ENCODE data around the gene TP53I13. TPM values are rescaled to one million over a fixed set of nuclear protein-coding genes. Genes with fewer than 3 reads are reported as not detected.
A peak's percentile ranks its signal among the peaks of the same experiment; 100 is the strongest.

The TP53I13 gene
- total RNA-seq, 1 donor from 2014 or later: 40.2 TPM

DNA sequence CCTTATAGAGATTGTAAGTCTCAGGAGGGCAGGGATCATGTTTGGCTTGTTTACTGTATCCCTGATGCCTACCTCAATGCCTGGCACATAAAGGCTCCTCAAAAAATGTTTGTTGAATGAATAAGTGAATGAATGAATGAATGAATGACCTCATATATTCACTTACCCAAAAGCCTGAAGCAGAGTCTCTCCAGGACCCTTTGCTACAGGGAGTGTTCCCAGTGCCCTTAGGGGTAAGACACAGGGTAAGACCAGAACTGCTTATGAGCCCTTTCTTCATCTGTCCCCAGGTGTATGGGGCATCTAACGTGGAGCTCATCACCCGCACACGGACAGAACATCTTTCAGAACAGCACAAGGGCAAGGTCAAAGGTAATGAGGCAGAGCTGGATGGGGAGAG is 41.9 kb downstream of the TP53I13 start:
- H3K9me3 Mint-ChIP-seq (ENCODE audit: low read depth): no peaks in the 10 kb centered on the region
- H3K27ac Mint-ChIP-seq: no peak overlapping the region
- H3K27me3 Mint-ChIP-seq: peaks cover 27% of the 10 kb centered on the region
- H3K4me1 Mint-ChIP-seq (ENCODE audit: low read depth): no peaks in the 10 kb centered on the region
- no peak overlapping the region for H3K4me3 Mint-ChIP-seq (ENCODE audit: low read depth)
- H3K36me3 Mint-ChIP-seq (ENCODE audit: insufficient read depth): no peaks in the 10 kb centered on the region
- no peak for DNase-seq (ENCODE audit: low spot score, unreplicated experiment)
- TF ChIP-seq, protein P1, sequence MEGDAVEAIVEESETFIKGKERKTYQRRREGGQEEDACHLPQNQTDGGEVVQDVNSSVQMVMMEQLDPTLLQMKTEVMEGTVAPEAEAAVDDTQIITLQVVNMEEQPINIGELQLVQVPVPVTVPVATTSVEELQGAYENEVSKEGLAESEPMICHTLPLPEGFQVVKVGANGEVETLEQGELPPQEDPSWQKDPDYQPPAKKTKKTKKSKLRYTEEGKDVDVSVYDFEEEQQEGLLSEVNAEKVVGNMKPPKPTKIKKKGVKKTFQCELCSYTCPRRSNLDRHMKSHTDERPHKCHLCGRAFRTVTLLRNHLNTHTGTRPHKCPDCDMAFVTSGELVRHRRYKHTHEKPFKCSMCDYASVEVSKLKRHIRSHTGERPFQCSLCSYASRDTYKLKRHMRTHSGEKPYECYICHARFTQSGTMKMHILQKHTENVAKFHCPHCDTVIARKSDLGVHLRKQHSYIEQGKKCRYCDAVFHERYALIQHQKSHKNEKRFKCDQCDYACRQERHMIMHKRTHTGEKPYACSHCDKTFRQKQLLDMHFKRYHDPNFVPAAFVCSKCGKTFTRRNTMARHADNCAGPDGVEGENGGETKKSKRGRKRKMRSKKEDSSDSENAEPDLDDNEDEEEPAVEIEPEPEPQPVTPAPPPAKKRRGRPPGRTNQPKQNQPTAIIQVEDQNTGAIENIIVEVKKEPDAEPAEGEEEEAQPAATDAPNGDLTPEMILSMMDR (IDR thresholded peaks at IDR 0.05; ENCODE audit: unreplicated experiment): no peak

DNA sequence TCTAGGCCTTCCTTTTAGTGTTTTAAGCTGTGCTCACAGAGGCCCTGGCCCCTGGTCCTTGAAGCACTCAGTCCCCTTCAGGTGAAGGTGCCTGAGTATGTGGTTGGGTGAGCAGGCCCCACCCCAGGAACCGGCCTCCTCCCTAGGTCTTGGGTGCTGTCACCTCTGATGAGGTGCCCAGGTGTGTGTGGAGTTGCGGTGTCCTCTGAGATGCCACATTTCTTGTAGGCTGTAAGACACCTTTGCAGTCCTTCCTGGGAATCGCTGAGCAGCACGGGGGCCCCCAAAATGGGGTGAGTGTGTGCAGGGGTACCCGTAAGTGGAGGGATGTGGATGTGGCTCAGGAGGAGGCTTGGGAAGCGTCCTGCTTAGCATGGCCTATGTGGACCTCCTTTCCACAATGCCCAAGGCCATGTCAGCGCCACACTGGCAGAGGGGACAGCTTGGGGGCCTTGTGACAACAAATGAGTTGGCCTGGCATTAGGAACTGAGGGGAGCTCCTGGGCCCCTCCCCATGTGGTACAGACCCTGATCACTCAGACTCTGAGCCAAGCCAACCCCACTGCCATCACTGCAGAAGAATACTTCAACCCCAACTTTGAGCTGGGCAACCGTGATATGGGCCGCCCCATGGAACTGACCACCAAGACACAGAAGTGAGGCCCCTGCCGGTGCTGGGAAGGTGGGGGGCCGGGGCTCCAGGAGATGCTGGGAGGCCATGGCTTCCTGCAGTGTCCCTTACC is 43.0 kb downstream of the TP53I13 start:
- Mint-ChIP-seq H3K27me3 (peaks cover 38% of the 10 kb centered on the region), H3K36me3 (ENCODE audit: insufficient read depth) (no peaks in the 10 kb centered on the region), H3K4me1 (ENCODE audit: low read depth) (peaks cover 2% of the 10 kb centered on the region), H3K9me3 (ENCODE audit: low read depth) (no peaks in the 10 kb centered on the region), H3K27ac (no peak overlapping the region), H3K4me3 (ENCODE audit: low read depth) (no peak overlapping the region)
- DNase-seq (ENCODE audit: low spot score, unreplicated experiment): no peak
- TF ChIP-seq, protein P1 (IDR thresholded peaks at IDR 0.05; ENCODE audit: unreplicated experiment): no peak

DNA sequence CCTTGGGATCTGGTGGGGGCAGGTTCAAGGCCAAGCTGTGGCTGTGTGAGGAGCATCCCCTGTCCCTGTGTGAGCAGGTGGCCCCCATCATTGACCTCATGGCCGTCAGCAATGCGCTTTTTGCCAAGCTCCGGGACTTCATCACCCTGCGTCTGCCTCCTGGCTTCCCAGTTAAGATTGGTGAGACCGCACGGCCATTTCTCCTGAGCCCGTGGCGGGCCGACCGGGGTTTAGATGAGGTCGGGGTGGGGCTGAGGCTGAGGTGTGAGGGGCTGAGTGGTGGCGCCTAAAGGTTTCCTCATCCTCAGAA is 43.5 kb downstream of the TP53I13 start:
- Mint-ChIP-seq H3K4me1 (ENCODE audit: low read depth) (peaks cover 4% of the 10 kb centered on the region), H3K4me3 (ENCODE audit: low read depth) (no peak overlapping the region), H3K27me3 (peaks cover 44% of the 10 kb centered on the region), H3K9me3 (ENCODE audit: low read depth) (no peaks in the 10 kb centered on the region), H3K36me3 (ENCODE audit: insufficient read depth) (no peaks in the 10 kb centered on the region), H3K27ac (no peak overlapping the region)
- TF ChIP-seq, protein P1 (IDR thresholded peaks at IDR 0.05; ENCODE audit: unreplicated experiment): no peak
- DNase-seq (ENCODE audit: low spot score, unreplicated experiment): no peak

DNA sequence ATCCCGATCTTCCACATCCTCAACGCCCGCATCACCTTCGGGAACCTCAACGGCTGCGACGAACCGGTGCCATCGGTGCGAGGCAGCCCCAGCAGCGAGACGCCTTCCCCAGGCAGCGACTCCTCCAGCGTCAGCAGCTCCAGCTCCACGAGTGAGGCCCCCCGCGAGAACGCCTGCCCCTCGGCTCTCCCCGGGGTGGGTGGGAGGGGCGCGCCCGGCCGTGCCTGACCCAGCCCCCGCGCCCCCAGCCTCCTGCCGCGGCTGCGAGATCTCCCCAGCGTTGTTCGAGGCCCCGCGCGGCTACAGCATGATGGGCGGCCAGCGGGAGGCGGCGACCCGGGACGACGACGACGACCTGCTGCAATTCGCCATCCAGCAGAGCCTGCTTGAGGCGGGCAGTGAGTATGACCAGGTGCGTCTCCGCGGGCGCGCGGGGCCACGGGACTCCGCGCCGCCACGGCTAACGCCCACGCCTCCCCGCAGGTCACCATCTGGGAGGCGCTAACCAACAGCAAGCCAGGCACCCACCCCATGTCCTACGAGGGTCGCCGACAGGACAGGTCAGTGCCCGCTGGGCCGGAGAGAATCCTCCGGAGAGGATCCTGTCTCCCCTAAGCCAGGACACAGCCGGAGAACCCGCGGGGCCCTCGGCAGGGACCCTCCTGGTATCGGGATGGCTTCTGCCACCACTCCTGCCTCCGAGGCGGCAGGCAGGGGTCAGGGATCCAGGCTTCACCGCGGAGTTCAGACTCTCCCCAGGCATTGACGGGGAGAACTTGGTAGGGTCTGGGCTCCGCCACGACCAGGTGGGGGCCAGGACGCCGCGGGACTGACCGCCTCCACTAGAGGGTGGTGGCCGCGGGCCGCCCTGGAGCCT is 44.1 kb downstream of the TP53I13 start:
- H3K27me3 Mint-ChIP-seq: peaks cover 49% of the 10 kb centered on the region
- no peaks in the 10 kb centered on the region for H3K36me3 Mint-ChIP-seq (ENCODE audit: insufficient read depth)
- no peak for DNase-seq (ENCODE audit: low spot score, unreplicated experiment)

DNA sequence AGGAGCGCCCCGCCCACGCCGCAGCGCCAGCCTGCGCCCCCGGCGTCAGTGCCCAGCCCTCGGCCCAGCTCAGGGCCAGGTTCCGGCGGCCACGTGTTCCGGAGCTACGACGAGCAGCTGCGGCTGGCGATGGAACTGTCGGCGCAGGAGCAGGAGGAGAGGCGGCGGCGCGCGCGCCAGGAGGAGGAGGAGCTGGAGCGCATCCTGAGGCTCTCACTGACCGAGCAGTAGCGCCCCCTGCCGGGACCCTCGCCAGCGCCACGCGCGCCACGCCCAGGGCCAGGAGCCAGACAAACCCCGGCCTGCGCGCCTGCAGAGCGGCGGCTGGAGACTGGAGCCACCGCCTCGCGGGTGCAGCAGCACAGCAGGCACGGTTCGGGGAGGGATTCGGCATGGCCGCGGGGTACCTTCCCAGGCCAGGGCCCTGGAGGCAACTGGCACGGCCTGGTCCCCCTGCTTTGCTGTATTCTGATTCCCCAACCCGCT is 44.9 kb downstream of the TP53I13 start:
- Mint-ChIP-seq H3K36me3 (ENCODE audit: insufficient read depth) (no peaks in the 10 kb centered on the region), H3K9me3 (ENCODE audit: low read depth) (no peaks in the 10 kb centered on the region), H3K4me3 (ENCODE audit: low read depth) (no peak overlapping the region), H3K4me1 (ENCODE audit: low read depth) (peaks cover 5% of the 10 kb centered on the region), H3K27me3 (peaks cover 53% of the 10 kb centered on the region), H3K27ac (no peak overlapping the region)
- DNase-seq (ENCODE audit: low spot score, unreplicated experiment): peak; percentile 88
- TF ChIP-seq, protein P1 (IDR thresholded peaks at IDR 0.05; ENCODE audit: unreplicated experiment): peak; percentile 82

More for the DNA sequence above, 44.1 kb downstream of the TP53I13 start:
- Mint-ChIP-seq H3K9me3 (ENCODE audit: low read depth) (no peaks in the 10 kb centered on the region), H3K4me3 (ENCODE audit: low read depth) (no peak overlapping the region), H3K4me1 (ENCODE audit: low read depth) (peaks cover 5% of the 10 kb centered on the region), H3K27ac (no peak overlapping the region)
- TF ChIP-seq, protein P1 (IDR thresholded peaks at IDR 0.05; ENCODE audit: unreplicated experiment): no peak

Data from progenitor cell of endocrine pancreas (in vitro differentiated cells).